ENCODE results near the gene FBXL4. TPM values are rescaled to one million over a fixed set of nuclear protein-coding genes. Genes with fewer than 3 reads are reported as not detected.

Gene FBXL4
- total and polyA plus RNA-seq, 2 of the 8 experiments (the other 6 are each of a cell fraction or from before 2014, with no cell fraction given) = 6.9 to 13.8 TPM

DNA sequence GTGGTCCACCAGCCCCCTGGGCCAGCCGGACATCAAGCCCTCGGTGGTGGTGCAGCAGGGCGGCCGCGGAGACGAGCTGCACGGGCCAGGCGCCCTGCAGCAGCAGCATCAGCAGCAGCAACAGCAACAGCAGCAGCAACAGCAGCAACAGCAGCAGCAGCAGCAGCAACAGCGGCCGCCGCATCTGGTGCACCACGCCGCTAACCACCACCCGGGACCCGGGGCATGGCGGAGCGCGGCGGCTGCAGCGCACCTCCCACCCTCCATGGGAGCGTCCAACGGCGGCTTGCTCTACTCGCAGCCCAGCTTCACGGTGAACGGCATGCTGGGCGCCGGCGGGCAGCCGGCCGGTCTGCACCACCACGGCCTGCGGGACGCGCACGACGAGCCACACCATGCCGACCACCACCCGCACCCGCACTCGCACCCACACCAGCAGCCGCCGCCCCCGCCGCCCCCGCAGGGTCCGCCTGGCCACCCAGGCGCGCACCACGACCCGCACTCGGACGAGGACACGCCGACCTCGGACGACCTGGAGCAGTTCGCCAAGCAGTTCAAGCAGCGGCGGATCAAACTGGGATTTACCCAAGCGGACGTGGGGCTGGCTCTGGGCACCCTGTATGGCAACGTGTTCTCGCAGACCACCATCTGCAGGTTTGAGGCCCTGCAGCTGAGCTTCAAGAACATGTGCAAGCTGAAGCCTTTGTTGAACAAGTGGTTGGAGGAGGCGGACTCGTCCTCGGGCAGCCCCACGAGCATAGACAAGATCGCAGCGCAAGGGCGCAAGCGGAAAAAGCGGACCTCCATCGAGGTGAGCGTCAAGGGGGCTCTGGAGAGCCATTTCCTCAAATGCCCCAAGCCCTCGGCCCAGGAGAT lies 112.4 kb downstream of the FBXL4 start (continued):
- TF ChIP-seq, protein P1, sequence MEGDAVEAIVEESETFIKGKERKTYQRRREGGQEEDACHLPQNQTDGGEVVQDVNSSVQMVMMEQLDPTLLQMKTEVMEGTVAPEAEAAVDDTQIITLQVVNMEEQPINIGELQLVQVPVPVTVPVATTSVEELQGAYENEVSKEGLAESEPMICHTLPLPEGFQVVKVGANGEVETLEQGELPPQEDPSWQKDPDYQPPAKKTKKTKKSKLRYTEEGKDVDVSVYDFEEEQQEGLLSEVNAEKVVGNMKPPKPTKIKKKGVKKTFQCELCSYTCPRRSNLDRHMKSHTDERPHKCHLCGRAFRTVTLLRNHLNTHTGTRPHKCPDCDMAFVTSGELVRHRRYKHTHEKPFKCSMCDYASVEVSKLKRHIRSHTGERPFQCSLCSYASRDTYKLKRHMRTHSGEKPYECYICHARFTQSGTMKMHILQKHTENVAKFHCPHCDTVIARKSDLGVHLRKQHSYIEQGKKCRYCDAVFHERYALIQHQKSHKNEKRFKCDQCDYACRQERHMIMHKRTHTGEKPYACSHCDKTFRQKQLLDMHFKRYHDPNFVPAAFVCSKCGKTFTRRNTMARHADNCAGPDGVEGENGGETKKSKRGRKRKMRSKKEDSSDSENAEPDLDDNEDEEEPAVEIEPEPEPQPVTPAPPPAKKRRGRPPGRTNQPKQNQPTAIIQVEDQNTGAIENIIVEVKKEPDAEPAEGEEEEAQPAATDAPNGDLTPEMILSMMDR (IDR thresholded peaks at IDR 0.05; ENCODE audit: control extremely low read depth in 1 of 3, insufficient read depth in 1 of 3, low read depth in 1 of 3, low read length in 3 of 3) = no peak
- TF ChIP-seq CBX8 (IDR thresholded peaks at IDR 0.05; ENCODE audit: borderline replicate concordance, low read depth, low read length) (no peak), EGR1 (IDR thresholded peaks at IDR 0.05; ENCODE audit: borderline replicate concordance, low read depth, low read length) (no peak), CTBP2 (IDR thresholded peaks at IDR 0.05; ENCODE audit: borderline replicate concordance, insufficient read depth, insufficient read length, low read length) (no peak), GTF2F1 (IDR thresholded peaks at IDR 0.05; ENCODE audit: borderline replicate concordance, low read depth, low read length) (no peak), NANOG (IDR thresholded peaks at IDR 0.05; ENCODE audit: insufficient read depth, low read depth, low read length, poor library complexity, severe bottlenecking) (no peak), SIN3A (conservative IDR thresholded peaks at IDR 0.05 in 1 of 2, IDR thresholded peaks at IDR 0.05 in 1 of 2; ENCODE audit: low read depth in 1 of 2, low read length in 2 of 2) (peak in 1 of 2 experiments; percentile 53; a peak in 2 of 4 replicates), EP300 (IDR thresholded peaks at IDR 0.05; ENCODE audit: borderline replicate concordance in 1 of 2, low read depth in 2 of 2, low read length in 2 of 2) (no peak)
- TF ChIP-seq, protein P2, sequence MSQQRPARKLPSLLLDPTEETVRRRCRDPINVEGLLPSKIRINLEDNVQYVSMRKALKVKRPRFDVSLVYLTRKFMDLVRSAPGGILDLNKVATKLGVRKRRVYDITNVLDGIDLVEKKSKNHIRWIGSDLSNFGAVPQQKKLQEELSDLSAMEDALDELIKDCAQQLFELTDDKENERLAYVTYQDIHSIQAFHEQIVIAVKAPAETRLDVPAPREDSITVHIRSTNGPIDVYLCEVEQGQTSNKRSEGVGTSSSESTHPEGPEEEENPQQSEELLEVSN (IDR thresholded peaks at IDR 0.05) = peak; percentile 84

All from H1 (cell line).